ENCODE measurements around the gene ZNF579. TPM values are rescaled to one million over a fixed set of nuclear protein-coding genes. Genes with fewer than 3 reads are reported as not detected.

ZNF579 gene
- total and polyA plus RNA-seq, 9 of the 15 experiments (the other 6 are each of a cell fraction or from before 2014, with no cell fraction given), result 0.06 to 15.9 (median 1.6) TPM

GRCh38 chr19:55625004-55625326 is 44.3 kb upstream of the ZNF579 start:
- intact Hi-C loops (cut with micrococcal nuclease), result no loop called here
- BruUV-seq (replicated peaks), result TSS peak; percentile 72
- H3K79me2 ChIP-seq (ENCODE audit: control insufficient read depth, insufficient read depth, low read length), result peaks cover 7% of the 10 kb centered on the region; the same call in 2 of the 3 replicates
- H2AFZ ChIP-seq (ENCODE audit: low read depth, low read length), result peak overlapping the region; percentile 99
- DNase-seq (ENCODE audit: extremely low read depth in 1 of 4, low spot score in 3 of 4), result peak in 1 of 4 experiments; percentile 2
- peak overlapping the region; percentile 93; the same call in 1 of the 3 replicates for H3K27ac ChIP-seq (ENCODE audit: extremely low read depth, low read depth, low read length)
- peak overlapping the region; percentile 67 to 89 for H3K9ac ChIP-seq (ENCODE audit: insufficient read depth in 1 of 2, low read depth in 2 of 2, low read length in 2 of 2)
- H3K4me2 ChIP-seq (ENCODE audit: insufficient read depth, low read length), result peak overlapping the region; percentile 89
- CTCF ChIA-PET (ENCODE audit: low intra/inter-chr PET ratio), result no interaction called here
- no peak for ATAC-seq
- H3K36me3 ChIP-seq (ENCODE audit: control insufficient read depth, insufficient read depth, low read length), result peaks cover 9% of the 10 kb centered on the region; the same call in 1 of the 3 replicates
- no peak for FAIRE-seq
- peaks cover 3% of the 10 kb centered on the region for H3K9me1 ChIP-seq (ENCODE audit: control insufficient read depth, insufficient read depth, low read length)
- POLR2A ChIA-PET, result interaction anchor here (0.6 to 3.8 kb wide), 14 partner anchors 8 to 552 kb away, joined by 3 to 18 read pairs (median 3); partner anchors contain the start of gene TMEM238
- no peaks in the 10 kb centered on the region for H3K9me3 ChIP-seq (replicated peaks; ENCODE audit: control insufficient read depth, insufficient read depth, low read depth, low read length)
- H3K4me1 ChIP-seq (replicated peaks in 1 of 2; ENCODE audit: control insufficient read depth in 2 of 2, insufficient read depth in 2 of 2, low read length in 2 of 2), result peaks cover 9 to 11% of the 10 kb centered on the region in 2 experiments; a peak in 4 of 5 replicates
- in situ Hi-C loops (cut with MboI), result loop anchor here (5.0 to 25.0 kb wide), 4 partner anchors 108 to 687 kb away; partner anchors contain the start of genes BRSK1, HSPBP1, TNNT1 and ZSCAN5A
- no peaks in the 10 kb centered on the region for H3K27me3 ChIP-seq (ENCODE audit: control insufficient read depth in 2 of 2, insufficient read depth in 2 of 2, low read length in 2 of 2)
- peak overlapping the region; percentile 53 for H3K4me3 ChIP-seq
- H4K20me1 ChIP-seq (replicated peaks; ENCODE audit: control insufficient read depth, insufficient read depth, low read length), result no peaks in the 10 kb centered on the region; the same call in 1 of the 2 replicates
- WGBS (ENCODE audit: insufficient coverage, low coverage, missing lambda C conversion rate), result 33% methylated on average over 11 of the region's 11 CpGs
- TF ChIP-seq PKNOX1 (IDR thresholded peaks at IDR 0.05), result peak; percentile 52
- TF ChIP-seq PBX2 (CRISPR knock-in tag; IDR thresholded peaks at IDR 0.05; ENCODE audit: low read depth), result no peak
- TF ChIP-seq PBX2 (tag; conservative IDR thresholded peaks at IDR 0.05; ENCODE audit: low read depth), result 0 out of 2 replicates have a peak, but pooled peaks have one; percentile 21
- TF ChIP-seq SNRNP70 (optimal IDR thresholded peaks at IDR 0.05; ENCODE audit: low read depth, low read length), result no peak
- peak; percentile 60; the same call in 1 of the 2 replicates for TF ChIP-seq ZNF384 (IDR thresholded peaks at IDR 0.05; ENCODE audit: low read depth, low read length)
- TF ChIP-seq ZNF232 (CRISPR knock-in tag; IDR thresholded peaks at IDR 0.05), result no peak
- no peak for TF ChIP-seq C11orf30 (IDR thresholded peaks at IDR 0.05; ENCODE audit: low read depth)
- TF ChIP-seq SMARCA5 (IDR thresholded peaks at IDR 0.05), result 0 out of 2 replicates have a peak, but pooled peaks have one; percentile 26
- no peak for TF ChIP-seq BRF1 (IDR thresholded peaks at IDR 0.05; ENCODE audit: borderline replicate concordance, extremely low read depth, insufficient read length)
- TF ChIP-seq CLOCK (CRISPR knock-in tag; IDR thresholded peaks at IDR 0.05; ENCODE audit: borderline replicate concordance), result no peak
- no peak for TF ChIP-seq ZNF444 (CRISPR knock-in tag; IDR thresholded peaks at IDR 0.05)
- no peak for TF ChIP-seq MYBL2 (IDR thresholded peaks at IDR 0.05; ENCODE audit: low read depth)
- no peak for TF ChIP-seq MYBL2 (CRISPR knock-in tag; IDR thresholded peaks at IDR 0.05; ENCODE audit: borderline replicate concordance)
- TF ChIP-seq NCOR1 (IDR thresholded peaks at IDR 0.05), result no peak
- no peak for TF ChIP-seq ZNF212 (CRISPR knock-in tag; IDR thresholded peaks at IDR 0.05)
- TF ChIP-seq MCM5 (IDR thresholded peaks at IDR 0.05; ENCODE audit: low read depth), result no peak

Measured in K562 (cell line).